ENCODE results near the gene SINHCAF. TPM values are rescaled to one million over a fixed set of nuclear protein-coding genes. Genes with fewer than 3 reads are reported as not detected.

SINHCAF gene
- total and polyA plus RNA-seq, 2 of the 8 experiments (the other 6 are each of a cell fraction or from before 2014, with no cell fraction given) = 138 to 576 TPM

- DNase-seq (ENCODE audit: low read depth in 1 of 2, low spot score in 2 of 2) (no peak), FAIRE-seq (no peak)
- Histone ChIP-seq H3K27me3 (replicated peaks in 1 of 4; ENCODE audit: control insufficient read depth in 3 of 4, extremely low read depth in 1 of 4, insufficient read depth in 3 of 4, low read length in 3 of 4) (no peaks in the 10 kb centered on the region), H3K36me3 (ENCODE audit: control insufficient read depth in 2 of 4, insufficient read depth in 4 of 4, low read length in 3 of 4) (no peaks in the 10 kb centered on the region), H4K8ac (ENCODE audit: extremely low read depth, insufficient read depth, low read length) (no peak overlapping the region), H3K23me2 (ENCODE audit: low read depth, low read length) (no peaks in the 10 kb centered on the region), H3K27ac (ENCODE audit: low read depth, low read length) (no peak overlapping the region), H3K9ac (replicated peaks in 1 of 4; ENCODE audit: extremely low read depth in 1 of 4, low read depth in 3 of 4, low read length in 3 of 4) (no peak overlapping the region), H2BK5ac (ENCODE audit: low read depth, low read length) (no peak overlapping the region), H2BK120ac (replicated peaks; ENCODE audit: low read depth, low read length) (no peak overlapping the region), H4K20me1 (replicated peaks in 1 of 2; ENCODE audit: control insufficient read depth in 1 of 2, insufficient read depth in 2 of 2, low read length in 2 of 2) (no peaks in the 10 kb centered on the region), H2BK15ac (ENCODE audit: low read length) (no peak overlapping the region), H2BK12ac (ENCODE audit: low read depth, low read length) (no peak overlapping the region), H3K4ac (replicated peaks; ENCODE audit: insufficient read length, low read depth, low read length) (no peak overlapping the region), H2AK5ac (ENCODE audit: low read depth, low read length) (no peak overlapping the region), H3K4me1 (replicated peaks in 1 of 4; ENCODE audit: control insufficient read depth in 3 of 4, insufficient read depth in 4 of 4, low read length in 3 of 4) (peaks cover 0 to 9% (median 2%) of the 10 kb centered on the region in 4 experiments; a peak in 4 of 7 replicates), H3K18ac (ENCODE audit: extremely low read depth, low read length) (no peak overlapping the region), H3K9me3 (ENCODE audit: insufficient read depth in 2 of 2, low read depth in 1 of 2, low read length in 1 of 2) (no peaks in the 10 kb centered on the region), H3K14ac (ENCODE audit: insufficient read length) (no peak overlapping the region), H3K79me1 (ENCODE audit: low read depth, low read length) (no peaks in the 10 kb centered on the region), H4K91ac (replicated peaks; ENCODE audit: insufficient read length, low read length) (no peak overlapping the region), H3K4me2 (ENCODE audit: insufficient read depth in 1 of 2, low read depth in 2 of 2, low read length in 2 of 2) (no peak overlapping the region), H3K4me3 (ENCODE audit: extremely low read depth in 1 of 4, insufficient read depth in 2 of 4, low read depth in 3 of 4, low read length in 4 of 4) (no peak overlapping the region), H3K56ac (replicated peaks; ENCODE audit: insufficient read length, low read depth, low read length) (no peak overlapping the region), H3K79me2 (ENCODE audit: control insufficient read depth in 1 of 2, insufficient read depth in 2 of 2, low read length in 2 of 2) (no peaks in the 10 kb centered on the region), H4K5ac (ENCODE audit: insufficient read length, low read depth, low read length) (no peak overlapping the region), H2BK20ac (ENCODE audit: low read length) (no peak overlapping the region), H2AFZ (ENCODE audit: low read length) (no peak overlapping the region), H3K23ac (ENCODE audit: insufficient read length) (no peak overlapping the region)
- TF ChIP-seq POLR2A (IDR thresholded peaks at IDR 0.05; ENCODE audit: control extremely low read depth in 1 of 2, low read depth in 2 of 2, low read length in 2 of 2) = no peak
- 94% methylated on average over 9 of the region's 9 CpGs; no CpG with 5 or more reads in 1 of the 2 experiments for WGBS, 2 experiments (ENCODE audit: extremely low coverage in 1 of 2, insufficient coverage in 1 of 2, insufficient read length in 1 of 2, insufficient replicate concordance in 2 of 2, low coverage in 1 of 2, low lambda C conversion rate in 2 of 2, missing lambda C conversion rate in 1 of 2)
- POLR2A ChIA-PET (ENCODE audit: partially characterized antibody) = interaction anchor here (0.9 to 3.6 kb wide), 8 partner anchors 8 to 40 kb away, joined by 3 to 14 read pairs (median 9); partner anchors contain the start of gene SINHCAF
- CTCF ChIA-PET (ENCODE audit: partially characterized antibody) = interaction anchor here (0.9 to 2.0 kb wide), 4 partner anchors 9 to 76 kb away, joined by 3 to 5 read pairs (median 3); no protein-coding TSS in a partner anchor
Measured at GRCh38 chr12:31346267-31346666, 20.3 kb upstream of the SINHCAF start.
